Islet of Langerhans (tissue), 1 donor: Measurements from ENCODE around the gene UBR4.
"Not testable (repeated sequence)": the region's sequence is repeated elsewhere in the genome, so short reads cannot be mapped to it uniquely, and the experiment has no call there.

Source experiments
- FAIRE-seq: peaks from one replicate; lab custom pipeline; 2011; peaks lifted over from hg19 to GRCh38; lab: Jason Lieb, UNC

Gene UBR4

DNA sequence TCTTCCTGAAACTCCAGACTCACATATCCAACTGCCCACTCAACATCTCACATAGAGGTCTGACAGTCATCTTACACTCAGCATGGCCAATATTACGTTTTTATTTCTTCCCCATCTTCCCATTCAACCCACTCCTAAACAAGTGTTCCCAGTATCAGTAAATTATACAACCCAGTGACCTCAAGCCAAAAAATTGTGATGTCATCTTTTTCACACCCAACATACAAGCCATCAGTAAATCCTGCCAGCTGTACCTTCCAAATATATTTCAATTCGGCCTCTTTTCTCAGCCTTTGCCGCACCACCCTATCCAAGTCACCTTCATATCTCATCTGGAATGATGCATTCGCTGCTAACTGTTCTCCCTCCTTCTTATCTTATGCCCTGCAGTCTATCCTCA is 19.6 kb downstream of the UBR4 start:
- no peak for FAIRE-seq

DNA sequence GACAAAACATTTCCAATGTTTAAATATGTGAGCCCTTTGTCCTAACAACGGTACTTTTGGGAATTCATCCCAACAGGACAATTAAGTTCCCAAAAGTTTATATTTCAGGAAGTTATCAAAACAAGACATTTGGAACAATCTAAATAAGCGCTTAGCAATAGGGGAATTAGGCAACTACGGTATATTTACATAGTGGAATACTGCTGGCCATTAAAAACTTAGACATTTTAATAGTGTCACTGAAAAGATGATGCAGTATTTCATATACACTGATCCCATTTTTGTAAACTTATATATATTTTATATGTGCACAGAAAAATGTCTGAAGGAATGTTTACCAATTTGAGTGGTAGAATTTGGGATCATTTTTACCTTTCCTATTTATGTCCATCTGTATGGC is 20.8 kb downstream of the UBR4 start:
- no peak for FAIRE-seq

DNA sequence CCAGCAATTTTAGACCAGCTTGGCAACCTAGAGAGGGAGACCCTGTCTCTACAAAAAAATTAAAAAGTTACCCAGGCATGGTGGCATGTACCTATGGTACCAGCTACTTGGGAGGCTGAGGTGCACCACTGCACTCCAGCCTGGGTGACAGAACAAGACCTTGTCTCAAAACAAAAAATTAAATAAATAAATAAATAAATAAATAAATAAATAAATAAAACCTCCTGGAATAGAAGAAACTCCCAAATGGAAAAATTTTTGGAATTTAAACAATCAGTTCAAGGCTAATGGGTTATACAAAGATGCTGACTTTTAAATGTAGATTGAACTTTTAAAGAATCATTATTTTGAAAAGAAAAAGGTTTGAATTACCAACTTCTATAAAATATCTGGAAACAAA is 22.2 kb downstream of the UBR4 start:
- no peak for FAIRE-seq

DNA sequence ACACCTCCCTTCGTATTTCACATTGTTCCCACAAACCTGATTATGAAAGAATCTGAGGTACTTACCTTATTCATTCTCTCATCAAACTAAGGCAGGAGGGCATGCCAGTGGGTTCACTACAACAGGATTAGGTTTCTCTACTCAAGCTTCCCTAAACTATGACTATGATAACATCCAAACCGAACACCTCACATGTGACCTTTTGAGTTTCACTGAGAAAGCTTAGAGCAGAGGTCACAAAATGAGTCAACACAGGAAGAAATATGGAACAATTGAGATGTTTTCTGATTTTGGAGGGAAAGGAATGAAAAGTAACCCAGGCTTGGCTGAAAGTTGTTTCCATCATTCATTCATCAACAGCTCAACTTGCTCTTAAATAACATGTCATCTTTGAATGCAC is 24.1 kb downstream of the UBR4 start:
- no peak for FAIRE-seq

DNA sequence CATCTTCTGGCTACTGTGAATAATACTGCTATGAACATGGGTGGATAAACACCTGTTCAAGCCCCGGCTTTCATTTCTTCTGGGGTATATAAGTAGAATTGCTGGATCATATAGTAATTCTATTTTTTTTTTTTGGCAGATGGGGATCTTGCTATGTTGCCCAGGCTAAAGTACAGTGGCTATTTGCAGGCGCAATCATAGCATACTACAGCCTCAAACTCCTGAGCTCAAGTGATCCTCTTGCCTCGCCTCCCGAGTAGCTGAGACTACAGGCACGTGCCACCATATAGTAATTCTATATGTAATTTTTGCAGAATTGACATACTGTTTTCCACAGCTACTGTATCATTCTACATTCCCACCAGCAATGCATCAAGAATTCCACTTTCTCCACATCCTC is 27.8 kb downstream of the UBR4 start:
- FAIRE-seq: no peak

DNA sequence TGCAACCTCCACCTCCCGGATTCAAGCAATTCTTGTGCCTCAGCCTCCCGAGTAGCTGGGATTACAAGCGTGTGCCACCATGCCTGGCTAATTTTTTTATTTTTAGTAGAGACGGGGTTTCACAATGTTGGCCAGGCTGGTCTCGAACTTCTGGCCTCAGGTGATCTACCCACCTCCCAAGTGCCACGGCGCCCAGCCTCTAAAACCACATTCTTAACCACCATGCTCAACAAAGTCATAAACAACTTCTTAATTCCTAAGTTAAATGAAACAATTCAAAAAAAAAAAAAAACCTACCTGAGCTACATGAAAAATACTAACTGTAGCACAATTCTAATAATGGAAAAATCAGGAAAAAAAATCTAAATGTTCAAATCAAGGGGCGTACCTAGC is 29.8 kb downstream of the UBR4 start:
- not testable (repeated sequence) for FAIRE-seq

DNA sequence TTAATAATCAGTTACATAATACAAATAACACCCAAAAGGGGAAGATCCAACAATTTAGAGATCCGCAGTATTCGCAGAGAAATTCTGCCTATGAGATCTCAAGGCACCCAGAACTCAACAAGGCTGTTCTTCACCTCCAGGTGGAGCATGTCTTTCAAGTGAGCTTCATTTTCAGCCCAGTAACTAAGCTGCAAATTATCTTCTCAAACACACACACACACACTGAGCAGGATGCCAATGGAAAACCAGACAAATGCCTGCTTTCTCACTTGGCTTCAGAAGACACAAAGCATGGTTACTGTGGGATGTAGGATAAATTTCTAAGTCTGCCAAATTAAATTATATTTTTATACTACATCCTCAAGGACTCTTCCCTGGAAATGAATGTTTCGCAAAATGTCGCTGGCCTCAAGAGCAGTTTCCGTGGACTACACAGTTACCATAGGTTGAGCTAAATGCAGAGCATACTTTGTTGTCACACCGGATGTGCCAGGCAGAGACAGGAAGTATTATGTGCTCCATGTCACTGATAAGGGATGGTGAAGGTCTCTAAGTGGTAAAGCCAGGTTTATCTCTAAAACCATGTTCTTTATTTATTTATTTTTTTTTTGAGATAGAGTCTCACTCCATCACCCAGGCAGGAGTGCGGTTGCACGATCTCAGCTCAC is 30.3 kb downstream of the UBR4 start:
- FAIRE-seq: no peak

DNA sequence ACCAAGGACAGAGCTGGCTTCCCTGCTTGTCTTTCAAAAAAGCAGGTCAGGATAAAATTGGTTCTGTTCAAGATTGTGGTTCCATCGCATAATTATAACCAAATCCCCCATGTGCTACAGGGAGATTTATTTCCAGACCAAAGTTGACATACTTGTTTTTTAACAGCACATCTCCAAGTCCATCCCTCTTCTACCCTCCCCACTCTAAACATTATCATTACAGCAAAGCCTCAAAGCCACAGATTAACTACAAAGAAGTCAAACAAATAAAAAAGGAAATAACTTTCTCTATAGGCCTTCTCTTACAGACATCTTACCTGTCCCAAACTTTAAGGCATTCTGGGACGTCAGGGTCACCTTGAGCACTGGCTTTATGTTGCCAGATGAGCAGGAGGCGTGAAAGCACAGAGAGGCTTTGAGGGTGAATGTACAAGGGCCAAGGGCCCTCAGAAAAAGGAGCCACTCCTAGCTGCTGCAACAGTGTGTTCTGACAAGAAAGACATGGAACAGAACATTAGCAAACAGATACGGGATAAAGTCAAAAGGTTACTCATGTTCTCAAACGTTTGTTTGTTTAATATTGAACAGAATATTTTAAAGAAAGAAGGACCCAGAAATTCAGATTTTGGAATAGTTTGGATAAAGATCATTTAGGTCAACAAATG is 31.2 kb downstream of the UBR4 start:
- no peak for FAIRE-seq

DNA sequence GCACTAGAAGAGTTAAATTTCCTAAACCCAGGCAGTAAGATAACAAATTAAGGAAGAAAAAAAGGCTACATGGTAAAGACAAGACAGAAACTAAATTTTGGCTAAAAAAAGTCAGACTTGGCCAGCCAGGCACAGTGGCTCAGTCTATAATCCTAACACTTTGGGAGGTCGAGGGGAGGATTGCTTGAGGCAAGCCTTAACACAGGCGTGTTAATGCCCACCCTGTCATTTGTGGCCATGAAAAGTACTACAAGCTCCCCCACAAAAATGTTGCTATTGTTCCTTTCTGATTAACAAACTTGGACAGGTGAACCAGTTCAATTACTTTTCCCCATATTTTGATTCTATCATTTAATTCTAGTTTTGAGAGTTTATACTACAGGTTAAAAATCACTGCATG is 32.3 kb downstream of the UBR4 start:
- FAIRE-seq: no peak

DNA sequence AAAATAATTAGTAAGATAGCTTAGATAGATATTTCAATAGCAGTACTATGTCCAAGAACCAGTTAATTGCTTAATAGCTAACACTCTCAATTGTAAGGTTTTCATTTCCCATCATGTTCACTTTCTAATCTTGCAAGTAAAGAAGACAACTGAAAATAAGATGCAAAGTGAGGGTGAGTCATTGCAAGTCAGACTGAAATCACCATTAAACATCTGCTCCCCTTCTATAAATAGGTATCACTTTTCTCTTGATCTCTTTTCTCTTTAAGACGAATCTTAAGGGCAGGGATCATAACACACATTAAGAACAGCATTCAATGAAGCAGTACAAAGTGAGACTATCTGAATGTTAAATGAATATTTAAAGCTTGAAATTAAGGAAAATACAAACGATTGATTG is 40.4 kb downstream of the UBR4 start:
- no peak for FAIRE-seq

DNA sequence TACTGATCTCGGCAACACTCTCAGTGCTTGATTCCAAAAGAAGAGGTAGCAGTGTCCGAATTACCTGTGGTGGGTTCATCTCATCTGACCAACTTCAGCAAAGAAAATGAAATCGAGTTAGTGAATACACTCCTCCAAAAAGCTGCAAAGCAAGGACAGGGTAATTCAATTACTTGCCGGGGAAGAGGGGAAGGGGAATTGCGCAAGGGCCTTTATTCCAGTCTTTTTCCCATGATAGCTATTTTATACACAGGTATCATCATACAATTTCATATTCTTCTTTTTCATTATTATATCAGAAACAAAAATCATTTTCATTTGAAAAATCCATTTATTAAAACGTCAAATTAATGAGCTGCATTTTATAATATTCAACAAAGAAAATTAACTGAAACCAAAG is 42.9 kb downstream of the UBR4 start:
- FAIRE-seq: no peak

DNA sequence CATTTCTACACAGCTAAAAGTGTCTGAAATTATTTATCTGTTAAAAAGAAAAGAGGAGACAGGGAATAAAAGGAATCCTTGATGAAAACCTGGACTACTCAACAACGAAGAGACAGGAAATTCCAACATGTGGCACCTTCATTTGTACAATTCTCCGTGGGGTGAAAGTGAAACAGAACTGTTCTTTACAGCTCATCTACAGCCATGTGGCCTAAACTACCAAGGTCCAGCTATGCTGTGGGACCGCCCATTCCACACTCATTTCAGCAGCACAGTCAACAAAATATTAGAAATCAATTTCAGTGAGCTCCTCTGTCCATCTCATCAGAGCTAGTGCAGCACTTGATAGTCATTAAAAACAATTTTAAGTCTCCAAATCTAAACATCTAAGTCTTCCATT is 44.0 kb downstream of the UBR4 start:
- no peak for FAIRE-seq

DNA sequence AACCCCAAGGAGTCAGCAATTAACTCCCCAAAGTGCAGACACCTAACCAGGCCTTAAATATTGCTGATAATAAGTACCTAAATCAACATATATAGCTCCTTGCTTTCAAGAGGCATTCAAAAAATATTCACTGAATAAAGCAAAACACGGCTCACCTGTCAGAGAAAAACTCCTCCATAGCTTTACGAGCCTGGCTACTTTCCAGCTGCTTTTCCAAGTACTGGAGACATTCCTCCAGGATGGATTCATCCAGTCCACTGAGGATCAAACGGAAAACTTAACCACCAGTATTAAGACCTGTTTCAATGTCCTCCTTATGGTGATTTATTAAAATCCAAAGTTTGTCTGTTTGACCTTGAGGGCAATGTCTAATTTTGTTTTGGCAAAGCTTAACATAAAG is 44.6 kb downstream of the UBR4 start:
- FAIRE-seq: no peak

DNA sequence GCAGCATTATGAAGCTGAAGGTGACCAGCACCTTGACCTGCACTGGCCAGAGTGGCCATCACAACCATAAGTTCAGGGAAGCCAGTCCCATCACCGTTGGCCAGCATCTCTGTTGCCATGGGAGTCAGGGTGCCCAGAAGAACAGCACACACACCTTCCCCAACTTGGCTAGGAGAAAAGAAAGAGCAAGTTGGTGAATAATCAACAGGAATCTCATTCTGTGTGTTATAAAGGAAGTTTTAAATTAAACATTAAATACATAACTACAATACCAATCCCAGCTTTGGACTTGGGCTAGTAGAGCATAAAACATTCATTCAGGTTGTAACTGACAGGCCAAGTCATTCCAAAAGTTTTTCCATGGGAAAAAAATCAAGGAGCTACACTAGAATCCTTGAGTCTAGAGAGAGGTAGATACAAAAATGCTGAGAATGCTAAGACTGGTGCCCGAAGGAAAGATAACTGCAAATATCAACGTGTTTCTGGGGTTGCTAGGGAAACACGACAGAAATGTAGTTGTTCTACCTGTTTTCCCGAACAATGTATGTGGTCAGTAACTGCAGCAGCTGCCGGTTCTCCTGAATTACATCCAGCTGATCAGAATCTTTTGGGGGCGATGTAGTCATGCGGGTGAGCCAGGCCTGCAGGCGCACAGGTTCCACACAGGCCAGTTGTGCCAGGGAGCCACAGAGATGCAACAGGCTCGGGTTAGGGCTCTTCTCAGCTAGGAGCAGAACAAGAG is 45.6 kb downstream of the UBR4 start:
- FAIRE-seq: no peak

DNA sequence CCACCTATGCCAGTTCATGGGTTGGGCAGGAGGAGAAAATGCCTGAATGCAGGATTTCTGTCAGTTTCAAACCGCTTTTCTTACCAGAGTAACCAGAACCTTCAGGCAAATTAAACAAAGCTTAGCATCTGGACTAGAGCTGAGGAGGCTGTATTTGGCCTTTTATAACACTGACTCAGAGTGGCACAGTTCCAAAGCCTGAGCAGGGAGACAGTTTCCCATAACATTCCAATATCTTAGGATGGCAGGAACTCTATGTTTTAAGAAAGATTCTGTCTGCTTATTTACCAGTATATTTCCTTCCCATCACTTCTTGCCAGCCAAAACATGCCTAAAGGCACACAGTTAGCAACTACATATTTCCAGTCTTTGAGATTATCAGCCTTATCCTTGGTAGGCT is 46.8 kb downstream of the UBR4 start:
- no peak for FAIRE-seq

DNA sequence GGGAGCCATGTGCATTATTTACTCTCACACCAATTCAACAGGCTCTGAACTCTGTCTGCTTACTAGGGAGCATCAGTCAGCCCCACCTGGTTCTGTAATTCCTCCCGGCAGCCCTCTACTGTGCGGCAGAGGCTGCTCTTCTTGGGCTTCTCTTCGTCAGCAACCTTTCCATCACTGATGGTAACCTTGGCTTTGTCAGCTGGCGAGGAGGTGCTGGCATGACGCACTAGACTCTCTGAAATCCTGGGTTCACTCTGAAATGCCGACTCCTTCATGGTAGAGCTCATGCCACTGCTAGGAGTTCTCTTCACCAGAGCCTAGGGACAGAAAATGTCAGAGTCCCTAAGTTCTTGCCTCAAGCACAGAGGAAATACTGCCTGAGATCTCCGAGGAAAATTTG is 49.2 kb downstream of the UBR4 start:
- FAIRE-seq: no peak

DNA sequence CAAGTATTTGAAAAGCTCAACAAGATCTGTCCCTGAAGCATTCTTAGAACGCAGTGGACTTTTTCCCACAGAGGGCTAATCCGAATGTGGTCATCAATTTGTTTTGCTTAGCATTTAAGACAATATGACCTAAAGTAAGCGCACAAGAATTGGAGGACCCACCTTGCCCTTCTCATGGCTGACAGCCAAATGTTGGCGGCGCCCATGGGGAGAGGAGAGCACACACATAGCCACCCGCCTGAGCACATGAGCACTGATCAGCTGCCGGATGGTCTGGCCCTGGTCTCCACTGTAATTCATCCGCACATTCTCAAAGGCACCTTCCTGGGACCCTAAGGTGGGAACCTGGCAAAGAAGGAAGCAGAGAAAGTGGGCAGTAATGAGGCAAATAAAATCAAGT is 52.4 kb downstream of the UBR4 start:
- FAIRE-seq: no peak

DNA sequence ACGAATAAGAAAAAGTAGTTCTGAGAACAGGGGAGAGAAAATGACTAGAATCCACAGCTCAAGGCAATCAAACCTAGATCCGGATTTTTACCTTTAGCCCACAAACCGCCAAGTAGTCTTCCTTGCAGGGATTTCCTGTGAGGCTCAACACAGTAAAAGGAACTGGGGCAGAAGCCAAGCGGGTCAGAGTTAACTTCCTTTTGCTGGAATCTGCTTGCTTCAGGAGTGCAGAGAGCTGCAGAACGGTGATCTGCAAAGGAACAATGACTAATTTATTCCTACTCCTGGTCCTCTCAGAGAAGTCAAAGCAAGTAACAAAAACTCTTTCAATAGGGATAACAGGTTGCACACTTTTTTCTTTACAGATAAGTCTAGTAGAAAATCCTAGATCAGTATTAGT is 53.4 kb downstream of the UBR4 start:
- no peak for FAIRE-seq

DNA sequence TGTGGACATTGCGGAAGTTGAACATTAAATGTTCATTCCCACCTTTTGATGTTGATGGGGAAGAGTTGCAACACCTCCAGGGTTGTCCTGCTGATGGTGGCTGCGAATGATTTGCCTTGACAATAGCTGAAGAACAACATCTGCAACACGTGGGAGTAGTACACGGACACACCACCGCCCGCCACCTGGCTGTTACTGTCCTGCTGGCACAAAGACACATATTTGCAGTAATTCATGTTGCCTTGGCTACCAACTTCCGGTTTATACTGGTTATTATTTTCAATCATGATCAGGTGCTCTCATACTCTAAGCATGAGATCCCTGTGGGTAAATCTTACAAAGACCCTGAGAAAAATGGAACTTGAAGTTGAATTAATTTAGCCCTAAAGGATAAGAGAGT is 55.2 kb downstream of the UBR4 start:
- FAIRE-seq: no peak

DNA sequence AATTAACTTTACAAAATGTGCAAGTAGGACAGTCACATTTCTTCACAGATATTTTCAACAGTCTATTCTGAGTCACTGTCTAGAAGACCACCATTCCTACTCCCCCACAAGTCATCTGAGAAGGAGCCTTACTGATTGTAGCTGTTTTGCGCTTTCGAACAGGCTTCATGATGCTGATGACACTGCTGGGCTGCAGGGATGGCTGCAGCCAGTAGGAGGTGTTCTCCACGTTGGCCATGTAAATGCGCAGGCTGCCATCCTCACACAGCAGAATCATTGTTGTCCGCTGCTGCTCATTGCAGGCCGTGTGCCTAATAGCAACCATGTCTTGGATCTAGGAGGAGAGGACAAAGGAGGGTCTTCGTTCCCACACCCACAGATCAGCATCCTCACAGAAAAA is 56.9 kb downstream of the UBR4 start:
- no peak for FAIRE-seq

DNA sequence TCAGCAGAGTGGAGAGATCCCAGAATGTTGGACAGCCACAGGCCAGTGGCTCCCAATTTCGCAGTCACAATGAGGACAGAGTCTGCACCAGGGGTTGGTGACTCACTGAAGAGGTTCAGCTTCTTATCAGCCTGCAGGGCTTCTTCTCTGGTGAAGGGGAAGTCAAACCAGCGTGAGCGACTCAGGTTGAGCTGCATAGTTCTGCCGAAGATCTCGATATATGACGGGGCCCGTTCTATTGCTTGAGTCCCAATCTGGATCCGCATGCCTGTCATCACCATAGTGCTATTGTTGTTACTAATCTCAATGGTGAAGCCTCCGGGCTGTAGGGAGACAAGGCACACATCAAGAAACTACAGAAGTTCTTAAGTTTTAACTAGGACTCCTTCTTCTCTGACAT is 58.5 kb downstream of the UBR4 start:
- FAIRE-seq: no peak

DNA sequence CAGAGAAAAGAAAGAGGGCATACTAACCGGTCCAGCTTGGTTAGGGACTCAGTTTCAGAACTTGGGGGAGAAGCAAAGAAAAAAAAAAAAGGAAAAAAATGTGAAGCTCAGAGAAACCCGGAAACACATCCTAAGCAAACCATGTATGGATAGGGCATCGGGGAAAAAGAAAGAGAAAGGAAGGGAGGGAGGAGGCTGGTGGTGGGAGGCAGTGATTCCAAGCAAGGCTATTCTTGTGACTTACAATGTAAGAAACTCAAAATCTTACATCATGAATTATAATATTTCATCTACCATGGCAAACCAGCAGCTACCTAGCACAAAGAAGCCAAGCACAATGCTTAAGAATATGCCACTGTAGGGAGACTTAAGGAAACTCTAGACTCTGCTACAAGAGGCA is 60.3 kb downstream of the UBR4 start:
- no peak for FAIRE-seq

DNA sequence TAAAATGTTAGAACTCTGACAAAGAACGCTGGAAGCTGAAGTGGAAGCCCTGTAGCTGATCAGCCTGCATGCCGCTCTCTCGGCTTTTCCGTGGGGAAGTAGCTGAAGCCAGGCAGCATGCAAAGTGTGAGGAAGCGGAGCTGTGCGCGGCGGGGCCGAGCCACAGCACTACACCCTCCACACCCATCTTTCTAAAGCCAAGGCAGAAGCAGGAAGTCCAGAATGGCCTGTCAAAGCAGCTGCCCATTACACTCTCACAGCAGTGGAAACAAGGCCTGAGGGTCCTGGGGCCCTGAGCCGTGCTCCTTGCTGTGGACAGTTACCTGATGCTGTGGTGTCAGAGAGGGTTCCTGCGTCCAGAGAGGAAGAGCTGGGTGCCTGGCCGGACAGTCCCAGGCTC is 69.6 kb downstream of the UBR4 start:
- no peak for FAIRE-seq

DNA sequence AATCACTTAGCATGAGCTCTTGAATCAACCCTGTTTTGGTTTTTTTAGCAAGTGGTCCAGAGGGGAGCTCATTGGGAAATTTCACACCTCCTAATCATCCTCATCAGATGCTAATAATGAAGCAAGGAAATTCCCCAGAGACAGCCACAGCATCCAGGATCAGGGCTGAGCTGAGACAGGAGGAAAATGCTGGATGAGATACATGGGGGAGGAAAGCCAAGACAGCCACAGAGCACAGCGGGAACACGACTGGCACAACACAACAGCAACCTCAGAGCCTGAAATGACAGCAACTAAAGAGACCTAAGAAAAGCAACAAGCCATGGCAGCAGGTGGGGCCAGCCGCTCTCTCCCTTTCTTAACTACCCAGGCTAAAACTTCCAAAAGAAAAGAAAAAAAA is 70.4 kb downstream of the UBR4 start:
- no peak for FAIRE-seq
